DND-41 (cell line): Measurements from ENCODE around the gene LRRC8A.

Experiments used
- ATAC-seq: fragments of 200-7000 bp; cut with Tn5 transposase; 3 replicates; pipeline ENCODE4 v1.9.1; 2021; ENCODE audit warnings: low read depth; ENCODE audit not compliant: insufficient read depth
- DNase-seq: peaks from one replicate; pipeline ENCODE4 v3.0.0-alpha.2; 2020
- H2AFZ ChIP-seq: 2 replicates; pipeline ENCODE4 v1.6.0; 2012; ENCODE audit warnings: low read depth, low read length
- H3K27ac ChIP-seq: 2 replicates; pipeline ENCODE4 v1.5.1; 2012; ENCODE audit warnings: low read length, inconsistent platforms
- H3K27me3 ChIP-seq: fragments of 200-600 bp; sonication (generic); 2 replicates; pipeline ENCODE4 v1.6.0; 2012; ENCODE audit warnings: low read length, mild to moderate bottlenecking, inconsistent platforms; ENCODE audit not compliant: insufficient read depth, poor library complexity
- H3K36me3 ChIP-seq: 2 replicates; pipeline ENCODE4 v1.5.1; 2012; ENCODE audit warnings: low read length, inconsistent platforms; ENCODE audit not compliant: insufficient read depth
- H3K4me1 ChIP-seq: 2 replicates; pipeline ENCODE4 v1.5.1; 2012; ENCODE audit warnings: mild to moderate bottlenecking, low read length; ENCODE audit not compliant: insufficient read depth
- H3K4me2 ChIP-seq: 2 replicates; pipeline ENCODE4 v1.6.0; 2012; ENCODE audit warnings: mild to moderate bottlenecking, moderate library complexity, low read length, inconsistent platforms; ENCODE audit not compliant: insufficient read depth
- H3K4me3 ChIP-seq, 2 experiments: fragments of 200-600 bp in 1 of 2; shearing (Covaris generic) in 1 of 2; 2 replicates each; pipeline ENCODE4 v1.5.1; 2012 to 2016; ENCODE audit warnings: inconsistent platforms in 2 of 2, low read length in 2 of 2, mild to moderate bottlenecking in 2 of 2, low read depth in 1 of 2, moderate library complexity in 1 of 2
- H3K79me2 ChIP-seq: 2 replicates; pipeline ENCODE4 v1.6.0; 2012; ENCODE audit warnings: low read length, inconsistent platforms; ENCODE audit not compliant: insufficient read depth
- H3K9ac ChIP-seq: 2 replicates; pipeline ENCODE4 v1.6.0; 2012; ENCODE audit warnings: low read depth, mild to moderate bottlenecking, inconsistent platforms, low read length, moderate library complexity
- H3K9me3 ChIP-seq: 2 replicates; pipeline ENCODE4 v1.5.1; 2012; ENCODE audit warnings: low read length, moderate library complexity, mild to moderate bottlenecking, inconsistent platforms; ENCODE audit not compliant: insufficient read depth, severe bottlenecking
- H4K20me1 ChIP-seq: 2 replicates; pipeline ENCODE4 v1.6.0; 2012; ENCODE audit warnings: low read length; ENCODE audit not compliant: insufficient read depth
- EZH2 ChIP-seq: IDR thresholded peaks from 3 replicates; pipeline ENCODE4 v1.6.1; 2012; ENCODE audit warnings: borderline replicate concordance, low read depth, mild to moderate bottlenecking, moderate library complexity, low read length, inconsistent platforms; ENCODE audit not compliant: severe bottlenecking
- TF ChIP-seq, protein P1 (sequence below): IDR thresholded peaks from 2 replicates; pipeline ENCODE4 v1.5.1; 2012; ENCODE audit warnings: borderline replicate concordance, low read length, moderate library complexity, mild to moderate bottlenecking; ENCODE audit not compliant: poor library complexity, severe bottlenecking; ENCODE audit errors: extremely low read depth

LRRC8A gene

GRCh38 chr9:128836509-128837145 lies 45.3 kb upstream of the LRRC8A start:
- ATAC-seq (no peak), DNase-seq (no peak)
- Histone ChIP-seq H3K9me3 (no peaks in the 10 kb centered on the region), H3K79me2 (no peaks in the 10 kb centered on the region), H3K27me3 (no peaks in the 10 kb centered on the region), H3K4me2 (no peak overlapping the region), H2AFZ (no peak overlapping the region), H4K20me1 (no peaks in the 10 kb centered on the region), H3K36me3 (peaks cover 15% of the 10 kb centered on the region; the same call in 1 of the 2 replicates), H3K27ac (no peak overlapping the region), H3K9ac (no peak overlapping the region), H3K4me3 (no peak overlapping the region), H3K4me1 (no peaks in the 10 kb centered on the region)
- TF ChIP-seq EZH2: no peak
- TF ChIP-seq, protein P1, sequence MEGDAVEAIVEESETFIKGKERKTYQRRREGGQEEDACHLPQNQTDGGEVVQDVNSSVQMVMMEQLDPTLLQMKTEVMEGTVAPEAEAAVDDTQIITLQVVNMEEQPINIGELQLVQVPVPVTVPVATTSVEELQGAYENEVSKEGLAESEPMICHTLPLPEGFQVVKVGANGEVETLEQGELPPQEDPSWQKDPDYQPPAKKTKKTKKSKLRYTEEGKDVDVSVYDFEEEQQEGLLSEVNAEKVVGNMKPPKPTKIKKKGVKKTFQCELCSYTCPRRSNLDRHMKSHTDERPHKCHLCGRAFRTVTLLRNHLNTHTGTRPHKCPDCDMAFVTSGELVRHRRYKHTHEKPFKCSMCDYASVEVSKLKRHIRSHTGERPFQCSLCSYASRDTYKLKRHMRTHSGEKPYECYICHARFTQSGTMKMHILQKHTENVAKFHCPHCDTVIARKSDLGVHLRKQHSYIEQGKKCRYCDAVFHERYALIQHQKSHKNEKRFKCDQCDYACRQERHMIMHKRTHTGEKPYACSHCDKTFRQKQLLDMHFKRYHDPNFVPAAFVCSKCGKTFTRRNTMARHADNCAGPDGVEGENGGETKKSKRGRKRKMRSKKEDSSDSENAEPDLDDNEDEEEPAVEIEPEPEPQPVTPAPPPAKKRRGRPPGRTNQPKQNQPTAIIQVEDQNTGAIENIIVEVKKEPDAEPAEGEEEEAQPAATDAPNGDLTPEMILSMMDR: no peak

GRCh38 chr9:128838338-128838737 lies 43.6 kb upstream of the LRRC8A start:
- no peak for ATAC-seq
- no peak overlapping the region for H3K27ac ChIP-seq
- TF ChIP-seq, protein P1: no peak
- TF ChIP-seq EZH2: no peak

GRCh38 chr9:128840524-128840923 lies 41.4 kb upstream of the LRRC8A start:
- no peak for TF ChIP-seq EZH2
- TF ChIP-seq, protein P1: no peak
- H3K4me1 ChIP-seq: no peaks in the 10 kb centered on the region
- no peaks in the 10 kb centered on the region for H4K20me1 ChIP-seq
- no peak overlapping the region for H3K27ac ChIP-seq
- no peak overlapping the region for H3K9ac ChIP-seq
- H3K79me2 ChIP-seq: no peaks in the 10 kb centered on the region
- no peak for ATAC-seq
- H3K4me2 ChIP-seq: no peak overlapping the region
- H2AFZ ChIP-seq: no peak overlapping the region
- H3K27me3 ChIP-seq: no peaks in the 10 kb centered on the region
- H3K4me3 ChIP-seq: no peak overlapping the region
- no peak for DNase-seq
- peaks cover 9% of the 10 kb centered on the region; the same call in 1 of the 2 replicates for H3K36me3 ChIP-seq
- no peaks in the 10 kb centered on the region for H3K9me3 ChIP-seq

More at GRCh38 chr9:128838338-128838737, 43.6 kb upstream of the LRRC8A start:
- Histone ChIP-seq H3K4me2 (no peak overlapping the region), H3K27me3 (no peaks in the 10 kb centered on the region), H3K9me3 (no peaks in the 10 kb centered on the region), H3K9ac (no peak overlapping the region), H4K20me1 (no peaks in the 10 kb centered on the region), H3K36me3 (peaks cover 14% of the 10 kb centered on the region; the same call in 1 of the 2 replicates), H3K4me3 (no peak overlapping the region), H3K79me2 (no peaks in the 10 kb centered on the region), H2AFZ (no peak overlapping the region), H3K4me1 (no peaks in the 10 kb centered on the region)
- no peak for DNase-seq
